HG03342 (cell line): ENCODE measurements around the gene SLC37A1.

ENCODE experiments used
- ATAC-seq: cut with Tn5 transposase; IDR thresholded peaks from one replicate; pipeline ENCODE4 v1.9.1; 2021; ENCODE audit warnings: mild to moderate bottlenecking, moderate library complexity; ENCODE audit not compliant: unreplicated experiment

The SLC37A1 gene

GRCh38 chr21:42558846-42559245, 45.2 kb downstream of the SLC37A1 start:
- no peak for ATAC-seq

- ATAC-seq: no peak
Observed at GRCh38 chr21:42559326-42559725, 45.7 kb downstream of the SLC37A1 start.

GRCh38 chr21:42560517-42561179, 47.0 kb downstream of the SLC37A1 start:
- ATAC-seq: no peak

GRCh38 chr21:42561762-42562650, 48.4 kb downstream of the SLC37A1 start:
- no peak for ATAC-seq

DNA sequence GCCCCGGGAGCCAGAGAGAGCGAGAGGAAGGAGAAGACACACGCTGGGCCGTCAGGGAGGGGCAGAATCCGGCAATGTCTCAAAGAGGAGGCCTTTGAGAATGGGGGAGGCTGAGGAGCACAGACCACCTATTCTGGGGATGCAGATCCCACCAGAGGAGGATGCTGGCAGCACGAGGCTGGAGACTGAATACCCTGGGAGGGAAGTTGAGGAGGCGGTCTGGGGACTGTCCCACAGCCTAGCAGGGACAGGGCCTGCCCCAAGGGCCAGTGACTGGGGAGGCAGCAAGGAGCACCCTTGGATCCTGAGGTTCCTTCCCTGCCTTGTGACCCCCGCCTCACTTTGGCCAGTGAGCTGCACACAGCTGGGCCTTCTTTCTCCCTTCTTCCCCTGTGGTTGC, 49.2 kb downstream of the SLC37A1 start:
- ATAC-seq: no peak

GRCh38 chr21:42563261-42563660, 49.6 kb downstream of the SLC37A1 start:
- no peak for ATAC-seq

DNA sequence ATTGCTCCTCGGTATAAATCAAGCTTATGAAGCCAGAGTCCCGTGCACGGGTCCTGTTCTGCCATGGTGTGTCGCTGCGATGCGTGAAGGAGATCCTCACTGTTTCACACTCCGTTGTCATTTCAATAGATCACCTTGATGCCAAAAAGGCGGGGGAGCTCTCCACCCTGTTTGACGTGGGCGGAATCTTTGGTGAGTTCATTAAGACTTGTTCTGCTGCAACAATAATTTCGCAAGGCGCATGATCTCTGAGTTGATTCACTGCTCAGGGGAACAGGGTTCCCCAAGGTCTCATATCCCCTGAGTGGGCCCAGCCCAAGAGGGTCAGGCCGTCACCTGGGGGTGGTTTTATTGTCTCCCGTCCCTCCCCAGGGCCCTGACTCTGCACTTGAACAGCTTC, 50.0 kb downstream of the SLC37A1 start:
- no peak for ATAC-seq

GRCh38 chr21:42564561-42564971, 50.9 kb downstream of the SLC37A1 start:
- ATAC-seq: no peak

- ATAC-seq: no peak
Observed at GRCh38 chr21:42565206-42565810, 51.7 kb downstream of the SLC37A1 start.

DNA sequence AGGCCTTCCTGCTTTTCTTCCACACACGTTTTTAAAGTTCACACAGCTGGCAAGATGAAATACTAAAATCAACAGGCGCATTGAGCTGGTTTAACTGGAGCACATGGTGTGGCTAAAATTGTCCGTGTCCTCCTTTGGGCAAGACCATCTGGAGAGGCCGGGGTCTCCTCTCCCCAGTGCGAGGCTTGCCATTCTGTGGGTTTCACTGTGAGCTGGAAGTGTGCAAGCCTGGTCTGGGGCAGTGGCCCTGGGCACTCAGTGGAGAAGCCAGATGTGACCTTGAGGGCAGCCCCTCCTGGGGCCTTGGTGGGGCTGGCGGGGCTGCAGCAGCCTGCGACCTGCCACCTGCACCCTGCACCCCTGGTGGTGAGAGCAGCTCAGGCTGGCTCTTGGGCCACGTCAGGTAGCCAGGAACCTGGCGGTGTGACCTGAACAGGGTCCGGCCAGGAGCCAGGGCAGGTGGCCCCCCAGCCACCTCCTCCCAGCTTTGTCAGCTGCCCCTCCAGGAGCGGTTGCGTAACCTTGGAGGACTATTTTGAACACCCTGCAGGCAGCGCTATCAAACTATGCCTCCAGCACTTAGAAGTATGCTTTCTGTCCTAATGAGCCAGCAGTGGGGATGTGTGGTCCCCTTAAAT, 52.4 kb downstream of the SLC37A1 start:
- ATAC-seq: no peak

- no peak for ATAC-seq
Observed at GRCh38 chr21:42566524-42567213, 53.0 kb downstream of the SLC37A1 start.

GRCh38 chr21:42567214-42567555, 53.5 kb downstream of the SLC37A1 start:
- no peak for ATAC-seq

GRCh38 chr21:42567861-42568260, 54.2 kb downstream of the SLC37A1 start:
- ATAC-seq: no peak

GRCh38 chr21:42568376-42568775, 54.7 kb downstream of the SLC37A1 start:
- no peak for ATAC-seq

DNA sequence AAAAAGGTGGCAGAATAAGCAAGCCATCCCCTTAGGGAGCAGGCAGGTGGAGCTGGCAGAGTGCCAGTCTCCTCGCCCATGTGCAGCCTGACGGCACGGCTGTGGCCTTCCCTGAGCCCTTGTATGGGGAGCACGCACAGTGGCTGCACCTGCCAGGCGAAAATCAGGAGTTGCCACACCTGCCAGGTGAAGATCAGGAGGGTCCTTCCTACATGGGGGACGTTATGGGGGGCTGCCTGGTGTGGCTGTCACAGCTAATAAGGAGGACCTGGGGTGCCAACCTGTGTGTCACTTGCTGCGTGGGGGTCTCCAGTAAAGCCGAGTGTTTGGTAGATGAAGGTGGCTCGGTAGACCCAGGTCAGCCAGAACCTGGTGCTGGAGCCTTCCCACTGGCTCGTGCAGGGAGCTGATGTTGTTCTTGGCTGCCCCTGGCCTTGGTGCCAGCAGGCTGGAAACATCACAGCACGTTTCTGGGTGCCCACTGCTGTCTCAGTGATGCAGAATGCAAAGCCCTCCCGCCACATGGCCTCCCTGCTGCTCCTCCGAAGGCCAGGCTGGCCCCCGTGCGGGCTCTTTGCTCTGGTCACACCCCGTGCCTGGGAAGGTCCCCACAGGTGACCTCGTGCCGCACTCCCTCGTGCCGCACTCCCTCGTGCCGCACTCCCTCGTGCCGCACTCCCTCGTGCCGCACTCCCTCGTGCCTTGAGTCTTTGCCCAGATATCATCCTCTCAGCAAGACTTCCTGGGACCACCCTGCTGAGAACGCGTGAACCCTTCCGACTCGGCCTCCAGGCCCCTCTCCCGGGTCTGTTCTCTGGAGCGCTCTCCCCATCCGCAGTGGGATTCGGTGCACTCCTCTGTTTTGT, 55.4 kb downstream of the SLC37A1 start:
- ATAC-seq: no peak

DNA sequence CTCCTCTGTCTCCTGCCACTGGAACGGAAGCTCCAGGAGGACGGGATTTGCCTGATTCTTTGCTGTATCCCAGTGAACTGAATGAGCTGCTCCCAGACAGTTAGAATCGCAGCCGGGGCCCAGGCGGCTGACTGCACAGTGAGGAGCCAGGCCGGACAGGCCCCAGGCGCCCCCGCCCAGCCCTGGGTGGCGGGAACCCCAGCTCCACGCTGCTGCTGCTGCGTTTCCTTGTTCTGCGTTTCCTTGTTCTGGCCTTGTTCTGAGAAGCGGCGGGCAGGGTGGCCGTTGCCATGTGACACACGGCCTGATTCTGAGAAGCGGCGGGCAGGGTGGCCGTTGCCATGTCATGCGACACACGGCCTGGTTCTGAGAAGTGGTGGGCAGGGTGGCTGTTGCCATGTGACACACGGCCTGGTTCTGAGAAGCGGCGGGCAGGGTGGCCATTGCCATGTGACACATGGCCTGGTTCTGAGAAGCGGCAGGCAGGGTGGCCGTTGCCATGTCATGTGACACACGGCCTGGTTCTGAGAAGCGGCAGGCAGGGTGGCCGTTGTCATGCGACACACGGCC, 56.2 kb downstream of the SLC37A1 start:
- no peak for ATAC-seq

- ATAC-seq: no peak
Observed at GRCh38 chr21:42570362-42570761, 56.7 kb downstream of the SLC37A1 start.

- no peak for ATAC-seq
Observed at GRCh38 chr21:42570841-42571387, 57.3 kb downstream of the SLC37A1 start.

- ATAC-seq: no peak
Observed at GRCh38 chr21:42571391-42572150, 57.9 kb downstream of the SLC37A1 start.
